H1 (cell line): ENCODE data around the gene OR7D2. TPM values are rescaled to one million over a fixed set of nuclear protein-coding genes. Genes with fewer than 3 reads are reported as not detected.

Experiments used
- HDAC6 ChIP-seq: IDR thresholded peaks from one replicate; pipeline ENCODE4 v1.7.1; 2012; ENCODE audit warnings: low read depth, mild to moderate bottlenecking, inconsistent platforms, low read length, moderate library complexity
- KDM5A ChIP-seq: fragments of 200-600 bp; IDR thresholded peaks from 2 replicates; pipeline ENCODE4 v1.7.1; 2012; ENCODE audit warnings: mild to moderate bottlenecking, low read length, inconsistent platforms, mixed read lengths
- POLR2AphosphoS5 ChIP-seq: IDR thresholded peaks from 2 replicates; pipeline ENCODE4 v1.6.1; 2011; ENCODE audit warnings: low read depth, low read length
- RNF2 ChIP-seq: fragments of 200-900, 300-1000 bp; sonication (generic); IDR thresholded peaks from 2 replicates; pipeline ENCODE4 v1.7.1; 2016; ENCODE audit warnings: borderline replicate concordance, low read depth, mild to moderate bottlenecking, antibody characterized with exemption, low read length; ENCODE audit not compliant: poor library complexity, severe bottlenecking; ENCODE audit errors: missing control alignments
- polyA plus RNA-seq, 7 experiments: library from polyadenylated mRNA; depleted of rRNA in 3 of 7; stranded (reverse) in 5 of 7; unstranded in 2 of 7; fragments of >200 nt in 5 of 7; fragments of 200-250 nt in 2 of 7; gene quantifications; 1 replicate in 5 of 7; 2 replicates in 1 of 7; 4 replicates in 1 of 7; pipeline versions ENCODE4 v1.2.1 to v1.2.3, GENCODE V29; 2011 to 2013; ENCODE audit warnings: missing spikeins in 2 of 7, mixed read lengths in 2 of 7
- total RNA-seq: library from RNA; stranded (reverse); fragmentation: NEBNext Ultra II Directional; extraction: Animal tissue kit (Norgen Biotek cat#: 25700); gene quantifications from 2 replicates; pipeline ENCODE4 v1.2.1, GENCODE V29; 2021
- TF ChIP-seq, protein P1 (sequence below): fragments of 300-600 bp; sonication (generic); IDR thresholded peaks from 2 replicates; pipeline ENCODE4 v1.7.1; 2012; ENCODE audit warnings: low read length, moderate library complexity, mild to moderate bottlenecking, inconsistent platforms; ENCODE audit not compliant: insufficient replicate concordance

The OR7D2 gene
- total and polyA plus RNA-seq, 2 of the 8 experiments (the other 6 are each of a cell fraction or from before 2014, with no cell fraction given): 0.02 TPM; not detected in 1

DNA sequence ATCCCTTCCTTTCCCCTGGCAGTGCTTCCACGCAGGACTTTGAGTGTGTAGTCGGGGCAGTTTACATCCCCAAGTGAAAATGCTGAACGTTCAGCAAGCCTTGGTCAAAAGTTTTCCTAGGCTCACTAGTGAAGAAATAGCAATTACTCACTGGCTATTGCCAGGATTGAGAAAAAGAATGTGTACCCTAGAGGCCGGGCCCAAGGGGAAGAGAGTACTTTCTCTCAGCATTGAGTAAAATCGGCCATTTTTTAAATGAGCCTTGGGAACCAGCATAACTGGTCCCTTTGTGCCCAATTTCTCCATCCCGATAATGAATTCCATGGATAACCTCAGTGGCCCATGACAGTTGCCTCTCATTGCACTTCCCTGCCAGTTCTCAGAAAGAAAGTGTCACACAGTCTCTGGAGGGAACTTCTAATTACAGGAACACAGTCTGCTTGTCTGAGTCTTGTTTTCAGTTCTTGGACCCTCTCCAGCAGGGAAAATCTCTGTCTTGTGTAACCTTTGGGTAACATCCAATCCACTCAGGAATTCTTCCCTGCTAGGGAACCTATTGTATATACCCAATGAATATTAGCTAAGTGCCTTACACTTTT, 7.3 kb upstream of the OR7D2 start (continued):
- TF ChIP-seq, protein P1, sequence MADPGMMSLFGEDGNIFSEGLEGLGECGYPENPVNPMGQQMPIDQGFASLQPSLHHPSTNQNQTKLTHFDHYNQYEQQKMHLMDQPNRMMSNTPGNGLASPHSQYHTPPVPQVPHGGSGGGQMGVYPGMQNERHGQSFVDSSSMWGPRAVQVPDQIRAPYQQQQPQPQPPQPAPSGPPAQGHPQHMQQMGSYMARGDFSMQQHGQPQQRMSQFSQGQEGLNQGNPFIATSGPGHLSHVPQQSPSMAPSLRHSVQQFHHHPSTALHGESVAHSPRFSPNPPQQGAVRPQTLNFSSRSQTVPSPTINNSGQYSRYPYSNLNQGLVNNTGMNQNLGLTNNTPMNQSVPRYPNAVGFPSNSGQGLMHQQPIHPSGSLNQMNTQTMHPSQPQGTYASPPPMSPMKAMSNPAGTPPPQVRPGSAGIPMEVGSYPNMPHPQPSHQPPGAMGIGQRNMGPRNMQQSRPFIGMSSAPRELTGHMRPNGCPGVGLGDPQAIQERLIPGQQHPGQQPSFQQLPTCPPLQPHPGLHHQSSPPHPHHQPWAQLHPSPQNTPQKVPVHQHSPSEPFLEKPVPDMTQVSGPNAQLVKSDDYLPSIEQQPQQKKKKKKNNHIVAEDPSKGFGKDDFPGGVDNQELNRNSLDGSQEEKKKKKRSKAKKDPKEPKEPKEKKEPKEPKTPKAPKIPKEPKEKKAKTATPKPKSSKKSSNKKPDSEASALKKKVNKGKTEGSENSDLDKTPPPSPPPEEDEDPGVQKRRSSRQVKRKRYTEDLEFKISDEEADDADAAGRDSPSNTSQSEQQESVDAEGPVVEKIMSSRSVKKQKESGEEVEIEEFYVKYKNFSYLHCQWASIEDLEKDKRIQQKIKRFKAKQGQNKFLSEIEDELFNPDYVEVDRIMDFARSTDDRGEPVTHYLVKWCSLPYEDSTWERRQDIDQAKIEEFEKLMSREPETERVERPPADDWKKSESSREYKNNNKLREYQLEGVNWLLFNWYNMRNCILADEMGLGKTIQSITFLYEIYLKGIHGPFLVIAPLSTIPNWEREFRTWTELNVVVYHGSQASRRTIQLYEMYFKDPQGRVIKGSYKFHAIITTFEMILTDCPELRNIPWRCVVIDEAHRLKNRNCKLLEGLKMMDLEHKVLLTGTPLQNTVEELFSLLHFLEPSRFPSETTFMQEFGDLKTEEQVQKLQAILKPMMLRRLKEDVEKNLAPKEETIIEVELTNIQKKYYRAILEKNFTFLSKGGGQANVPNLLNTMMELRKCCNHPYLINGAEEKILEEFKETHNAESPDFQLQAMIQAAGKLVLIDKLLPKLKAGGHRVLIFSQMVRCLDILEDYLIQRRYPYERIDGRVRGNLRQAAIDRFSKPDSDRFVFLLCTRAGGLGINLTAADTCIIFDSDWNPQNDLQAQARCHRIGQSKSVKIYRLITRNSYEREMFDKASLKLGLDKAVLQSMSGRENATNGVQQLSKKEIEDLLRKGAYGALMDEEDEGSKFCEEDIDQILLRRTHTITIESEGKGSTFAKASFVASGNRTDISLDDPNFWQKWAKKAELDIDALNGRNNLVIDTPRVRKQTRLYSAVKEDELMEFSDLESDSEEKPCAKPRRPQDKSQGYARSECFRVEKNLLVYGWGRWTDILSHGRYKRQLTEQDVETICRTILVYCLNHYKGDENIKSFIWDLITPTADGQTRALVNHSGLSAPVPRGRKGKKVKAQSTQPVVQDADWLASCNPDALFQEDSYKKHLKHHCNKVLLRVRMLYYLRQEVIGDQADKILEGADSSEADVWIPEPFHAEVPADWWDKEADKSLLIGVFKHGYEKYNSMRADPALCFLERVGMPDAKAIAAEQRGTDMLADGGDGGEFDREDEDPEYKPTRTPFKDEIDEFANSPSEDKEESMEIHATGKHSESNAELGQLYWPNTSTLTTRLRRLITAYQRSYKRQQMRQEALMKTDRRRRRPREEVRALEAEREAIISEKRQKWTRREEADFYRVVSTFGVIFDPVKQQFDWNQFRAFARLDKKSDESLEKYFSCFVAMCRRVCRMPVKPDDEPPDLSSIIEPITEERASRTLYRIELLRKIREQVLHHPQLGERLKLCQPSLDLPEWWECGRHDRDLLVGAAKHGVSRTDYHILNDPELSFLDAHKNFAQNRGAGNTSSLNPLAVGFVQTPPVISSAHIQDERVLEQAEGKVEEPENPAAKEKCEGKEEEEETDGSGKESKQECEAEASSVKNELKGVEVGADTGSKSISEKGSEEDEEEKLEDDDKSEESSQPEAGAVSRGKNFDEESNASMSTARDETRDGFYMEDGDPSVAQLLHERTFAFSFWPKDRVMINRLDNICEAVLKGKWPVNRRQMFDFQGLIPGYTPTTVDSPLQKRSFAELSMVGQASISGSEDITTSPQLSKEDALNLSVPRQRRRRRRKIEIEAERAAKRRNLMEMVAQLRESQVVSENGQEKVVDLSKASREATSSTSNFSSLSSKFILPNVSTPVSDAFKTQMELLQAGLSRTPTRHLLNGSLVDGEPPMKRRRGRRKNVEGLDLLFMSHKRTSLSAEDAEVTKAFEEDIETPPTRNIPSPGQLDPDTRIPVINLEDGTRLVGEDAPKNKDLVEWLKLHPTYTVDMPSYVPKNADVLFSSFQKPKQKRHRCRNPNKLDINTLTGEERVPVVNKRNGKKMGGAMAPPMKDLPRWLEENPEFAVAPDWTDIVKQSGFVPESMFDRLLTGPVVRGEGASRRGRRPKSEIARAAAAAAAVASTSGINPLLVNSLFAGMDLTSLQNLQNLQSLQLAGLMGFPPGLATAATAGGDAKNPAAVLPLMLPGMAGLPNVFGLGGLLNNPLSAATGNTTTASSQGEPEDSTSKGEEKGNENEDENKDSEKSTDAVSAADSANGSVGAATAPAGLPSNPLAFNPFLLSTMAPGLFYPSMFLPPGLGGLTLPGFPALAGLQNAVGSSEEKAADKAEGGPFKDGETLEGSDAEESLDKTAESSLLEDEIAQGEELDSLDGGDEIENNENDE: no peak
- no peak for TF ChIP-seq POLR2AphosphoS5
- TF ChIP-seq RNF2: no peak
- no peak for TF ChIP-seq HDAC6
- TF ChIP-seq KDM5A: no peak
